ENCODE data around the gene CHPF.

The CHPF gene

GRCh38 chr2:219554350-219554749 is 10.7 kb upstream of the CHPF start:
- no peak for TF ChIP-seq CTCF (IDR thresholded peaks at IDR 0.05; ENCODE audit: low read depth, low read length)
- no peak for DNase-seq
- no peak overlapping the region for H3K4me3 ChIP-seq (ENCODE audit: low read depth, low read length)
- no peaks in the 10 kb centered on the region for H3K27me3 ChIP-seq (ENCODE audit: insufficient read depth, low read depth, severe bottlenecking)
- no peaks in the 10 kb centered on the region for H3K9me3 ChIP-seq (ENCODE audit: severe bottlenecking)
- H3K36me3 ChIP-seq, result peaks cover 13% of the 10 kb centered on the region
- no peak overlapping the region for H3K27ac ChIP-seq

- DNase-seq, result no peak
- H3K9me3 ChIP-seq (ENCODE audit: severe bottlenecking), result no peaks in the 10 kb centered on the region
- H3K27me3 ChIP-seq (ENCODE audit: insufficient read depth, low read depth, severe bottlenecking), result no peaks in the 10 kb centered on the region
- no peak overlapping the region for H3K27ac ChIP-seq
- TF ChIP-seq CTCF (IDR thresholded peaks at IDR 0.05; ENCODE audit: low read depth, low read length), result no peak
- peaks cover 21% of the 10 kb centered on the region for H3K36me3 ChIP-seq
- no peak overlapping the region for H3K4me3 ChIP-seq (ENCODE audit: low read depth, low read length)
Measured at GRCh38 chr2:219553463-219553963, 9.9 kb upstream of the CHPF start.

GRCh38 chr2:219553168-219553417 is 9.5 kb upstream of the CHPF start:
- H3K36me3 ChIP-seq, result peaks cover 25% of the 10 kb centered on the region
- H3K4me3 ChIP-seq (ENCODE audit: low read depth, low read length), result peak overlapping the region; percentile 62
- no peaks in the 10 kb centered on the region for H3K9me3 ChIP-seq (ENCODE audit: severe bottlenecking)
- no peak for TF ChIP-seq CTCF (IDR thresholded peaks at IDR 0.05; ENCODE audit: low read depth, low read length)
- no peak overlapping the region for H3K27ac ChIP-seq
- H3K27me3 ChIP-seq (ENCODE audit: insufficient read depth, low read depth, severe bottlenecking), result no peaks in the 10 kb centered on the region
- no peak for DNase-seq

GRCh38 chr2:219552382-219553167 is 9.0 kb upstream of the CHPF start:
- peak overlapping the region; percentile 60 for H3K27ac ChIP-seq
- H3K9me3 ChIP-seq (ENCODE audit: severe bottlenecking), result no peaks in the 10 kb centered on the region
- TF ChIP-seq CTCF (IDR thresholded peaks at IDR 0.05; ENCODE audit: low read depth, low read length), result no peak
- peak overlapping the region; percentile 62 for H3K4me3 ChIP-seq (ENCODE audit: low read depth, low read length)
- H3K27me3 ChIP-seq (ENCODE audit: insufficient read depth, low read depth, severe bottlenecking), result no peaks in the 10 kb centered on the region
- peak; percentile 93 for DNase-seq
- peaks cover 26% of the 10 kb centered on the region for H3K36me3 ChIP-seq

GRCh38 chr2:219551441-219552381 is 8.1 kb upstream of the CHPF start:
- Histone ChIP-seq H3K27me3 (ENCODE audit: insufficient read depth, low read depth, severe bottlenecking) (no peaks in the 10 kb centered on the region), H3K36me3 (peaks cover 33% of the 10 kb centered on the region), H3K27ac (peak overlapping the region; percentile 60), H3K4me3 (ENCODE audit: low read depth, low read length) (peak overlapping the region; percentile 62), H3K9me3 (ENCODE audit: severe bottlenecking) (no peaks in the 10 kb centered on the region)
- peak; percentile 59 for DNase-seq
- TF ChIP-seq CTCF (IDR thresholded peaks at IDR 0.05; ENCODE audit: low read depth, low read length), result no peak

Measured in WERI-Rb-1 (cell line).